LoVo (cell line): ENCODE data around the gene ULBP3.
A peak's percentile ranks its signal among the peaks of the same experiment; 100 is the strongest.

Experiments used
- DNase-seq: peaks from one replicate; pipeline ENCODE4 v3.0.0-alpha.2; 2016; ENCODE audit warnings: low spot score

Gene ULBP3

GRCh38 chr6:150068720-150069648 lies at the start of gene ULBP3:
ULBP3 (minus strand) TSS chr6:150069121; CDS start chr6:150069066, 55 bp downstream.
- peak; percentile 95 for DNase-seq

DNA sequence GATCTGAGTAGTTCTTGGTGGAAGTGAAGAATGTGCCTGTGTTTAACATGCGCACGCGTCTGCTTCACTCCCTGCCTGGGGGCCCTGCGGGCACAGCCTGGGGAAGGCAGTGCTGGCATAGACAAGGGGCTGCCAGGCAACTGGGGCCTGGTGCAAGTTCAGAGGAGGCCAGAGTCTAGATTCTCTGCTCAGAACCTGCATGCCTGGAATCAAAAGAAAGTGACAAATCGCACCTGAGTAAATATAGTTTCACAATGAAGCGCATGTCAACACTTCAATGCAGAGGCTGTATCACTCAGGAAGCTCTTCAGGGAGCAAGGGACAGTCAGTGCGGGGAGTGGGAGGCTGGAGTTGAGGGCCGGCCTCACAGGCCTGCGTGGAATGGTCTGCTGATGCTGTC lies 49.7 kb upstream of the ULBP3 start:
- DNase-seq: no peak

DNA sequence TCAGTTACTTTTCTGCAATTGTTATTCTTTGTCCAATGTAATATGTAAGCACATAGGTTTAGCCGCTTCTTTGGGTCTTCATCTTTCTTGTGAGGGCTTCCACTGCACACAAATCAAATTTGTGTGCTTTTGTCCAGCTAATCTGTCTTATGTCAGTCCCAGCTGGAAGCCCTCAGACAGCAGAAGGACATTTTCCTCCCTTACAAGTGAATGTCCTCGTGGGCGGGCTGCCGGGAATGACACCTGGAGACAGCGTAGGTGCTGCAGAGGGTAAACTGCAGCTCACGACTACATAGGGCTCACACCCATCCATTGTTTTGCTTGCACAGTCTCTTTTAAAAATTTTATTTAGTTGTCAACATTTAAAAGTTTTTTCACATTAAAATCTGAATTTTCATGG lies 49.3 kb upstream of the ULBP3 start:
- no peak for DNase-seq

GRCh38 chr6:150116200-150116800 lies 47.4 kb upstream of the ULBP3 start:
- no peak for DNase-seq

DNA sequence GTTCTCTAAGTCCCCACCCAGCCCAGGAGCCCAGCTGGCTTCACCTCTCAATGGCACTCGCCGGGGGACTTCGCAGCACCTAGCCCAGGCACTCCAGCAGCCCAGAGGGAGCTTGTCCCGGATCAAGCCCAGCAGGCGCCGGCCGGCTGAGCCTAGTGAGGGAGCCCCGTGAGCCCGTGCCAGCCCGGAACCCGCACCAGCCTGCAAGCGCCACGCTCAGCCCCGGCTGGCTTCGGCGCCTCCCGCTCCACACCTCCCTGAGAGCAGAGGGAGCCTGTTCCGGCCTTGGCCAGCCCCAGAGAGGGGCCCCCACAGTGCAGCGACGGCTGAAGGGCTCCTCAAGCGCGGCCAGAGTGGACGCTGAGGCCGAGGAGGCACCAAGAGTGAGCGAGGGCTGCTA lies 46.8 kb upstream of the ULBP3 start:
- no peak for DNase-seq

DNA sequence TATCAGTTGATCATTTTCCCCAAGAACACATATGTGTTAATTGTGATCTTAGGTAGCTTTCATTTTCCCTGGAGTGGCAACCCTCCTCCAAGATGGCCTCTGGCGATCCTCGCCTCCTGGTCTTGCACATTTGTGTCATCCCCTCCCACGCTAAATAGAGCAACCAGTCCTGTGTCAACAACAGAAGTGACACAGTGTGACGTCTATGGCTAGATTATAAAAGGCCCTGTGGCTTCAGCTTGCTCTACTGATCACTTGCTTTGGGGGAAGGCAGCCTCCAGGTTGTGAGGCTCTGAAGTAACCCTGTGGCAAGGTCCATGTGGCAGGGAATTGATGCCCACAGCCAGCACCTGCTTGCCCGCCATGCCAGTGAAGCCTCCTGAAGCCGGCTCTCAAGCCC lies 43.3 kb upstream of the ULBP3 start:
- no peak for DNase-seq

GRCh38 chr6:150102750-150103270 lies 33.9 kb upstream of the ULBP3 start:
- no peak for DNase-seq

GRCh38 chr6:150100745-150101144 lies 31.8 kb upstream of the ULBP3 start:
- DNase-seq: no peak

DNA sequence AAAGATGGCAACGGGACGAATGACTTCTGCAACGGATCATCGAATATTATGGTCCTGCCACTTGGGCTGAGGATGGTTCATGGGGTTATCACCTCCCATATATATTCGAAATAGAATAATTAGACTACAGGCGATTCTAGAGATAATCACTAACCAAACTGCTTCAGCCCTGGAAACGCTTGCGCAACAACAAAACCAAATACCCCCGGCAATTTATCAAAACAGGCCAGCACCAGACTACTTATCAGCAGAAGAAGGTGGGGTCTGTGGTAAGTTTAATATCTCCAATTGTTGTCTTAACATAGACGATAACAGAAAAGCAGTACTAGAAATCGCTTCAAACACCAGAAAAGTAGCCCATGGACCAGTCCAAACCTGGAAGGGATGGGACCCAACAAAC lies 31.0 kb upstream of the ULBP3 start:
- no peak for DNase-seq

DNA sequence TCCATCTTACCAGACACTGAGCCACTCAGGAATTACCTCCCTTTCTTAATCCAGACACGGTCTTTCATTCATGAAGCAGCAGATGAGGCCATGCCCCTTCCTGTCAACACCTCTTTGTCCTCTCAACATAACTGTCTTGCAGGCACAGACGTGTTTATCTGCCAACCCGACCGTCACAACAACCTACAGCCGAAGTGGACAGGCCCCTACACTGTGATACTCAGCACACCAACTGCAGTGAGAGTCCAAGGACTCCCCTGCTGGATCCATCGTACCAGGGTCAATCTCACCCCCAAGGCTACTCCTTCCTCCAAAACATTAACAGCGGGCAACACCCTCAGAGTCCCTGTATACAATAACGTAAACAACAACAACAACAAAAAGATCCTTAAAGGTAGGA lies 30.6 kb upstream of the ULBP3 start:
- no peak for DNase-seq

- DNase-seq: no peak
Observed at GRCh38 chr6:150098155-150098554, 29.2 kb upstream of the ULBP3 start.

- DNase-seq: no peak
Observed at GRCh38 chr6:150093397-150093796, 24.5 kb upstream of the ULBP3 start.

DNA sequence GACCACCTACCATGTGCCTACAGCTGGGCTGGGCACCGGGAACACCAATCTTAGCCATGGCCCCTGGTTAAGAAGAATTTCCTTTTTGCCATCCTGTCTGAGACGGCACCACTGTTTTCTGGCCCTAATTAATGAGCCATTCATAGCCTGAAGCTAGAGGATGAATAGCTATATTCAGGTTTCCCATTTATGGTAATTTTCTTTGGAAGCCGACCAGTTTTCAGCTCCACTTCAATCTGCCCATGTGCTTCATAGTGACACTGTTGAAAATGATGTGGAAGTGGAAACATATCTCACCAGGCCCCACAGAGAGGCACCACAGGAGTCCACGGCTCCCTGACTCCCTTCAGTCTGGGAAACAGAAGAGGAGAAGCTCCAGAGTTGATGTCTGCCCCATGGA lies 22.6 kb upstream of the ULBP3 start:
- DNase-seq: no peak

GRCh38 chr6:150090328-150090727 lies 21.4 kb upstream of the ULBP3 start:
- no peak for DNase-seq

GRCh38 chr6:150088481-150089154 lies 19.7 kb upstream of the ULBP3 start:
- DNase-seq: no peak

GRCh38 chr6:150087336-150087735 lies 18.4 kb upstream of the ULBP3 start:
- no peak for DNase-seq

GRCh38 chr6:150086026-150086425 lies 17.1 kb upstream of the ULBP3 start:
- DNase-seq: no peak

GRCh38 chr6:150084426-150084825 lies 15.5 kb upstream of the ULBP3 start:
- no peak for DNase-seq

DNA sequence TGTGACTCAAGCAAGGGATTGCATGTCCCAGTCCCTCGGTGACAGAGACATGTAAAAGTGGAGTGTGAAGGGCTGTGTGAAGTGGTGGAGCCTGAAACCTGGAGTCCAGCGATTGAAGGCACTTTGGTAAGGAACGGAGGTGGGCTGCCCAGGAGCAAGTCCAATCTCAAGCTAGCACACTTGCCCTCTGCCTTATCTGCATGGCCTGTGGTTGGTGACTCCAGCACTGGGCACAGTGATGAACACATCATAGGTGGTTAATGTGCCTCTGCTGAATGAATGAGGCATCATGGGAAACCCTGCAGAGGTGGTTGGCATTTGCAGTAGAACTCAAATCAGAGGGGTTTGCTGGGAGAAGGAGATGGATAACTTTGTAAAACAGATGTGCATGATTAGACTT lies 14.9 kb upstream of the ULBP3 start:
- no peak for DNase-seq

DNA sequence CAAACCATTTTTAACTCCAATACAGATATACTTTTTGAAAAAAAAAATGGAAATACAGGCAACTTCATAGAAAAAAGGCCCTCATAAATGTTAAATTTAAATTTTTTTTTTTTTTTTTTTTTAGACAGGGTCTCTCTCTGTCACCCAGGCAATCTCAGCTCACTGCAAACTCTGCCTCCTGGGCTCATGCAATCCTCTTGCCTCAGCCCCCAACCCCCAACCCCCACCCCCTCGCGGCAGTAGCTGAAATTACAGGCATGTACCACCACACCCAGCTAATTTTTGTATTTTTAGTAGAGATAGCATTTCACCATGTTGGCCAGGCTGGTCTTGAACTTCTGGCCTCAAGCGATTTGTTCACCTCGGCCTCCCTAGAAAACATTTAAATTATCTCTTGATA lies 12.8 kb upstream of the ULBP3 start:
- no peak for DNase-seq

DNA sequence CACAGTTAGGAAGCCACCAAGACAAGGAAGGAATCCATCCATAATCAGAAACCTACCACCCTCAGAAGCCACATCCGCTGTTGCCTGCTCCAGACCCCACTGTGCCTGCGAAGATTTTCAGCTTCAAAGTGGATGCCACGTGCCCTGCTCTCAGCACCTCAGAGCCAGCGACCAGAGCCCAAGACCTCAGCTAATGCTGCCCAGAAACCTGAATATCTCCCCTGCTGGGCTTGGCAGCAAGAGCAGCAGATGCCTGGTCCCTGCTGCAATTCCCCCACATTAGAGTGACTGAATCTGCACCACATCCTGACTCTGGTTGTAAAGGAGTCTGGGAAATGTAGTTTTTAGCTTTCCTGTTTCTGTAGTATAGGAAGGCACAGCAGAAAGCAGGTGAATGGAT lies 10.7 kb upstream of the ULBP3 start:
- DNase-seq: no peak

DNA sequence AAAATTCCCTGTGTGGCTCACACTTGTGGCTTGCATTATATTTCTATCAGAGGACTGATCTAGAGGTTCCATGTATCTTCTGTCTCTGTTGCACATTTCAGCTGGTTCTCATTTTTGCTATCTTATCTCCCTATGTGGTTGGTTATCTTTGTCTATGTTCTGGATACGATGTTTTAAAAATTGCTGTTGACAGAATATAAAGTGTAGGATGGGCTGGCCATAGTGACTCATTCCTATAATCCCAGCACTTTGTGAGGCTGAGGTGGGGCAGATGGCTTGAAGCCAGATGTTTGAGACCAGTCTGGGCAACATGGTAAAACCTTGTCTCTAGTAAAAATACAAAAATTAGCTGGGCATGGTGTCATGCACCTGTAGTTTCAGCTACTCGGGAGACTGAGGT lies 9.9 kb upstream of the ULBP3 start:
- DNase-seq: peak; percentile 77
